Measurements from ENCODE around the gene HEXA. TPM values are rescaled to one million over a fixed set of nuclear protein-coding genes. Genes with fewer than 3 reads are reported as not detected.
"Not testable (repeated sequence)": the region's sequence is repeated elsewhere in the genome, so short reads cannot be mapped to it uniquely, and the experiment has no call there.

HEXA gene
- polyA plus RNA-seq, 1 donor from 2014 or later: 105 TPM

DNA sequence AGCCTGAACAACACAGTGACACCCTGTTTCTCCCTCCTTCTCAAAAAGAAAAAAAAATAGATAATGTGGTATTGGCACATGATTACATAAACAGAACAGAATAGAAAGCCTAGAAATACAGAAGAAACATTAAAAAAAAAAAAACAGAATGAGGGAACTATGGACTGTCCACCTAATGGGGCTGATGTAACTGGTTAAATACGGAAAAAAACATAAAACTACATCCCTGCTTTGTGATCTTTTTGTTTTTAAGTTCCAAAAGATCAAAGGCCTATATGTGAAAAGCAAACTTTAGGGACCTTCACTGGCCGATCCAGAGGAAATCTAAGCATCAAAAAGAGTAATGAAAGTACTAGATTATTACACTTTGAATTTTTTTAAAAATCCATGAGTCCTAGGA is 39.5 kb upstream of the HEXA start:
- Histone ChIP-seq H3K4me3 (ENCODE audit: low read length) (no peak overlapping the region), H3K27me3 (ENCODE audit: insufficient read depth, low read depth, low read length) (no peaks in the 10 kb centered on the region), H3K9me3 (ENCODE audit: low read length) (no peaks in the 10 kb centered on the region), H3K27ac (ENCODE audit: low read length) (no peak overlapping the region), H2AFZ (ENCODE audit: low read depth, low read length) (no peak overlapping the region), H3K4me2 (ENCODE audit: low read length) (no peak overlapping the region), H3F3A (ENCODE audit: insufficient read depth, low read length, poor library complexity, severe bottlenecking) (no peaks in the 10 kb centered on the region), H4K20me1 (ENCODE audit: insufficient read depth) (no peaks in the 10 kb centered on the region), H3K9me2 (ENCODE audit: insufficient read depth, low read length) (no peaks in the 10 kb centered on the region), H3K9ac (ENCODE audit: low read length) (no peak overlapping the region), H3K36me3 (ENCODE audit: insufficient read depth, low read length) (no peaks in the 10 kb centered on the region), H3K79me2 (replicated peaks; ENCODE audit: insufficient read depth, low read length) (no peaks in the 10 kb centered on the region)
- TF ChIP-seq EZH2 (IDR thresholded peaks at IDR 0.05; ENCODE audit: borderline replicate concordance, insufficient read depth, low read length, poor library complexity, severe bottlenecking) (no peak), RAD21 (conservative IDR thresholded peaks at IDR 0.05) (no peak), TAF1 (IDR thresholded peaks at IDR 0.05; ENCODE audit: low read depth) (no peak)

DNA sequence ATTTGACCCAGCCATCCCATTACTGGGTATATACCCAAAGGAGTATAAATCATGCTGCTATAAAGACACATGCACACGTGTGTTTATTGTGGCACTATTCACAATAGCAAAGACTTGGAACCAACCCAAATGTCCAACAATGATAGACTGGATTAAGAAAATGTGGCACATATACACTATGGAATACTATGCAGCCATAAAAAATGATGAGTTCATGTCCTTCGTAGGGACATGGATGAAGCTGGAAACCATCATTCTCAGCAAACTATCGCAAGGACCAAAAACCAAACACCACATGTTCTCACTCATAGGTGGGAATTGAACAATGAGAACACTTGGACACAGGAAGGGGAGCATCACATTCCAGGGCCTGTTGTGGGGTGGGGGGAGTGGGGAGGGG is 37.5 kb upstream of the HEXA start:
- H2AFZ ChIP-seq (ENCODE audit: low read depth, low read length); H3K4me2 ChIP-seq (ENCODE audit: low read length); H3K27ac ChIP-seq (ENCODE audit: low read length); H3K9me2 ChIP-seq (ENCODE audit: insufficient read depth, low read length); H3K79me2 ChIP-seq (replicated peaks; ENCODE audit: insufficient read depth, low read length); H3K36me3 ChIP-seq (ENCODE audit: insufficient read depth, low read length); H3K9me3 ChIP-seq (ENCODE audit: low read length); H4K20me1 ChIP-seq (ENCODE audit: insufficient read depth); H3K27me3 ChIP-seq (ENCODE audit: insufficient read depth, low read depth, low read length); H3K4me3 ChIP-seq (ENCODE audit: low read length); H3K9ac ChIP-seq (ENCODE audit: low read length); H3F3A ChIP-seq (ENCODE audit: insufficient read depth, low read length, poor library complexity, severe bottlenecking): not testable (repeated sequence)

DNA sequence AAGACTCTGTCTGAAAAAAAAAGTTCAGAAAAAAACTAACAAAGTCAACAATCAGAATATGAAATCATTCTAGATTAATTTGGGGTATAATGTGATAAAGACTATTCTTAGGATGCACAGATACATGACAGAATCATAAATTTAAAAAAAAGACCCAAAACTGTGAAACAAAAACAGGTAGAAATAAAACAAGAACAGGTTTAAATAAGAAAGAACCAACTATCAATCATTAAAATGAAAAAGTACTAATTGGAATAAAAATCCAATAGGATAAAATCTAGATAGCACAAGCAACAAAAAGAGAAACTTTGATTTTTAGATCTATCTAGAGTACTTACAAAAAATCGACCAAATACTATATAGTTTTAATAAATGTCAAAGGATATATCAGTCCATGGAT is 35.7 kb upstream of the HEXA start:
- Histone ChIP-seq H3K9me3 (ENCODE audit: low read length) (no peaks in the 10 kb centered on the region), H2AFZ (ENCODE audit: low read depth, low read length) (no peak overlapping the region), H3K9me2 (ENCODE audit: insufficient read depth, low read length) (no peaks in the 10 kb centered on the region), H4K20me1 (ENCODE audit: insufficient read depth) (no peaks in the 10 kb centered on the region), H3K79me2 (replicated peaks; ENCODE audit: insufficient read depth, low read length) (no peaks in the 10 kb centered on the region), H3K4me2 (ENCODE audit: low read length) (no peak overlapping the region), H3K4me3 (ENCODE audit: low read length) (no peak overlapping the region), H3K27me3 (ENCODE audit: insufficient read depth, low read depth, low read length) (peaks cover 17% of the 10 kb centered on the region), H3K9ac (ENCODE audit: low read length) (no peak overlapping the region), H3K27ac (ENCODE audit: low read length) (no peak overlapping the region), H3K36me3 (ENCODE audit: insufficient read depth, low read length) (no peaks in the 10 kb centered on the region), H3F3A (ENCODE audit: insufficient read depth, low read length, poor library complexity, severe bottlenecking) (no peaks in the 10 kb centered on the region)
- TF ChIP-seq EP300 (conservative IDR thresholded peaks at IDR 0.05; ENCODE audit: poor library complexity, severe bottlenecking): no peak

DNA sequence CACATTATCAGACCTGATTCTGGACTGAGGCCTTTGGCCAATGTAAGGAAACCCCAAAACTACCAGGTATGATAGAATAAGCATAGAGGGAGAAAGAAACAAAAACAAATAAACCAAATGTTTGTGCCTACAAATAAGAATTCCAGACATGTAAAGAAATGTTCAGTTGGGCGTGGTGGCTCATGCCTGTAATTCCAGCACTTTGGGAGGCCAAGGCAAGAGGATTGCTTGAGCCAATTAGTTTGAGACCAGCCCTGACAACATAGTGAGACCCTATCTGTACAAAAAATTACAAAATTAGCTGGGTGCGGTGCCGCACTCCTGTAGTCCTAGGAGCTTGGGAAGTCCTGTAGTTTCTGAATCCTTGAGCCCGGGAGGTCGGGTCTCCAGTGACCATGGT is 35.3 kb upstream of the HEXA start:
- Histone ChIP-seq H3K27me3 (ENCODE audit: insufficient read depth, low read depth, low read length) (peaks cover 21% of the 10 kb centered on the region), H3F3A (ENCODE audit: insufficient read depth, low read length, poor library complexity, severe bottlenecking) (no peaks in the 10 kb centered on the region)

More for the DNA sequence above, 35.3 kb upstream of the HEXA start:
- no peak overlapping the region for H2AFZ ChIP-seq (ENCODE audit: low read depth, low read length)
- H3K4me3 ChIP-seq (ENCODE audit: low read length): no peak overlapping the region
- H3K9me2 ChIP-seq (ENCODE audit: insufficient read depth, low read length): no peaks in the 10 kb centered on the region
- TF ChIP-seq EZH2 (IDR thresholded peaks at IDR 0.05; ENCODE audit: borderline replicate concordance, insufficient read depth, low read length, poor library complexity, severe bottlenecking) (no peak), SMC3 (conservative IDR thresholded peaks at IDR 0.05; ENCODE audit: poor library complexity) (no peak), RAD21 (conservative IDR thresholded peaks at IDR 0.05) (no peak), POLR2AphosphoS5 (IDR thresholded peaks at IDR 0.05) (no peak), MXI1 (conservative IDR thresholded peaks at IDR 0.05; ENCODE audit: poor library complexity, severe bottlenecking) (no peak), EP300 (conservative IDR thresholded peaks at IDR 0.05; ENCODE audit: poor library complexity, severe bottlenecking) (no peak), TAF1 (IDR thresholded peaks at IDR 0.05; ENCODE audit: low read depth) (no peak)
- TF ChIP-seq, protein P1, sequence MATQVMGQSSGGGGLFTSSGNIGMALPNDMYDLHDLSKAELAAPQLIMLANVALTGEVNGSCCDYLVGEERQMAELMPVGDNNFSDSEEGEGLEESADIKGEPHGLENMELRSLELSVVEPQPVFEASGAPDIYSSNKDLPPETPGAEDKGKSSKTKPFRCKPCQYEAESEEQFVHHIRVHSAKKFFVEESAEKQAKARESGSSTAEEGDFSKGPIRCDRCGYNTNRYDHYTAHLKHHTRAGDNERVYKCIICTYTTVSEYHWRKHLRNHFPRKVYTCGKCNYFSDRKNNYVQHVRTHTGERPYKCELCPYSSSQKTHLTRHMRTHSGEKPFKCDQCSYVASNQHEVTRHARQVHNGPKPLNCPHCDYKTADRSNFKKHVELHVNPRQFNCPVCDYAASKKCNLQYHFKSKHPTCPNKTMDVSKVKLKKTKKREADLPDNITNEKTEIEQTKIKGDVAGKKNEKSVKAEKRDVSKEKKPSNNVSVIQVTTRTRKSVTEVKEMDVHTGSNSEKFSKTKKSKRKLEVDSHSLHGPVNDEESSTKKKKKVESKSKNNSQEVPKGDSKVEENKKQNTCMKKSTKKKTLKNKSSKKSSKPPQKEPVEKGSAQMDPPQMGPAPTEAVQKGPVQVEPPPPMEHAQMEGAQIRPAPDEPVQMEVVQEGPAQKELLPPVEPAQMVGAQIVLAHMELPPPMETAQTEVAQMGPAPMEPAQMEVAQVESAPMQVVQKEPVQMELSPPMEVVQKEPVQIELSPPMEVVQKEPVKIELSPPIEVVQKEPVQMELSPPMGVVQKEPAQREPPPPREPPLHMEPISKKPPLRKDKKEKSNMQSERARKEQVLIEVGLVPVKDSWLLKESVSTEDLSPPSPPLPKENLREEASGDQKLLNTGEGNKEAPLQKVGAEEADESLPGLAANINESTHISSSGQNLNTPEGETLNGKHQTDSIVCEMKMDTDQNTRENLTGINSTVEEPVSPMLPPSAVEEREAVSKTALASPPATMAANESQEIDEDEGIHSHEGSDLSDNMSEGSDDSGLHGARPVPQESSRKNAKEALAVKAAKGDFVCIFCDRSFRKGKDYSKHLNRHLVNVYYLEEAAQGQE (IDR thresholded peaks at IDR 0.05; ENCODE audit: borderline replicate concordance): no peak
- TF ChIP-seq, protein P2, sequence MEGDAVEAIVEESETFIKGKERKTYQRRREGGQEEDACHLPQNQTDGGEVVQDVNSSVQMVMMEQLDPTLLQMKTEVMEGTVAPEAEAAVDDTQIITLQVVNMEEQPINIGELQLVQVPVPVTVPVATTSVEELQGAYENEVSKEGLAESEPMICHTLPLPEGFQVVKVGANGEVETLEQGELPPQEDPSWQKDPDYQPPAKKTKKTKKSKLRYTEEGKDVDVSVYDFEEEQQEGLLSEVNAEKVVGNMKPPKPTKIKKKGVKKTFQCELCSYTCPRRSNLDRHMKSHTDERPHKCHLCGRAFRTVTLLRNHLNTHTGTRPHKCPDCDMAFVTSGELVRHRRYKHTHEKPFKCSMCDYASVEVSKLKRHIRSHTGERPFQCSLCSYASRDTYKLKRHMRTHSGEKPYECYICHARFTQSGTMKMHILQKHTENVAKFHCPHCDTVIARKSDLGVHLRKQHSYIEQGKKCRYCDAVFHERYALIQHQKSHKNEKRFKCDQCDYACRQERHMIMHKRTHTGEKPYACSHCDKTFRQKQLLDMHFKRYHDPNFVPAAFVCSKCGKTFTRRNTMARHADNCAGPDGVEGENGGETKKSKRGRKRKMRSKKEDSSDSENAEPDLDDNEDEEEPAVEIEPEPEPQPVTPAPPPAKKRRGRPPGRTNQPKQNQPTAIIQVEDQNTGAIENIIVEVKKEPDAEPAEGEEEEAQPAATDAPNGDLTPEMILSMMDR (IDR thresholded peaks at IDR 0.05; ENCODE audit: poor library complexity, severe bottlenecking): no peak
- H3K36me3 ChIP-seq (ENCODE audit: insufficient read depth, low read length): no peaks in the 10 kb centered on the region
- no peaks in the 10 kb centered on the region for H3K79me2 ChIP-seq (replicated peaks; ENCODE audit: insufficient read depth, low read length)
- H3K4me2 ChIP-seq (ENCODE audit: low read length): no peak overlapping the region
- H4K20me1 ChIP-seq (ENCODE audit: insufficient read depth): no peaks in the 10 kb centered on the region
- no peak overlapping the region for H3K27ac ChIP-seq (ENCODE audit: low read length)
- no peak overlapping the region for H3K9ac ChIP-seq (ENCODE audit: low read length)
- no peaks in the 10 kb centered on the region for H3K9me3 ChIP-seq (ENCODE audit: low read length)

All from neural cell (in vitro differentiated cells).